Ovary (tissue), 9 donors: ENCODE data around the gene ARHGAP21. TPM values are rescaled to one million over a fixed set of nuclear protein-coding genes. Genes with fewer than 3 reads are reported as not detected.
"Not testable (repeated sequence)": the region's sequence is repeated elsewhere in the genome, so short reads cannot be mapped to it uniquely, and the experiment has no call there.

Experiments used
- DNase-seq, 5 donors: peaks; one replicate each; pipeline ENCODE4 v3.0.0-alpha.2; 2019 to 2020
- H3K27ac ChIP-seq, 2 donors: fragments of 200-600 bp; one replicate each; pipeline versions ENCODE4 v1.5.1 to v1.8.0; 2019 to 2022
- H3K27me3 ChIP-seq: fragments of 200-600 bp; one replicate; pipeline ENCODE4 v1.8.0; 2022
- H3K36me3 ChIP-seq: fragments of 200-600 bp; sonication (generic); one replicate; pipeline ENCODE4 v1.5.1; 2019
- H3K4me1 ChIP-seq: one replicate; pipeline ENCODE4 v1.8.1; 2013; ENCODE audit warnings: mild to moderate bottlenecking, moderate library complexity; ENCODE audit not compliant: insufficient read depth
- H3K4me3 ChIP-seq: fragments of 200-600 bp; sonication (generic); one replicate; pipeline ENCODE4 v1.5.1; 2017
- H3K9me3 ChIP-seq, 2 donors: fragments of 200-600 bp in 1 of 2; sonication (generic) in 1 of 2; one replicate each; pipeline versions ENCODE4 v1.5.1 to v1.8.1; 2013 to 2019; ENCODE audit warnings: mild to moderate bottlenecking in 1 of 2, moderate library complexity in 1 of 2
- EP300 ChIP-seq: sonication (generic); formaldehyde crosslinking; IDR thresholded peaks from one replicate; pipeline ENCODE4 v1.6.1; 2017; ENCODE audit warnings: antibody characterized with exemption
- POLR2A ChIP-seq: fragments of 450-650 bp; IDR thresholded peaks from one replicate; pipeline ENCODE4 v1.6.1; 2017; ENCODE audit warnings: antibody characterized with exemption, mild to moderate bottlenecking, moderate library complexity
- WGBS, 3 donors: extraction: QIAGEN DNeasy Blood & Tissue Kit in 1 of 3; methylation state at CpG; one replicate each; pipeline versions ENCODE4 v1.1.5 to v1.1.7; 2013 to 2017; 5-methylcytosine and 5-hydroxymethylcytosine counted together
- intact Hi-C, 4 donors: fragments of 100-400 bp; cut with DNase I; formaldehyde crosslinking; loops; one replicate each; pipeline versions ENCODE4 v1.11.0 to v1.15.1; 2022 to 2023
- polyA plus RNA-seq, 2 donors: library from polyadenylated mRNA; stranded (reverse); fragments of 200-250 nt in 1 of 2; fragments of 350-450 nt in 1 of 2; fragmentation: Illumina TruSeq in 1 of 2; extraction: RNeasy Lipid Tissue Mini Kit (QIAGEN cat#74804) in 1 of 2; gene quantifications; one replicate each; pipeline ENCODE4 v1.2.3, GENCODE V29; 2013 to 2014
- total RNA-seq, 7 donors: library from RNA; depleted of rRNA in 2 of 7; stranded (reverse); fragments of >200 nt in 2 of 7; fragmentation: NEBNext Ultra II Directional in 3 of 7; extraction: Animal tissue kit (Norgen Biotek cat#: 25700) in 3 of 7; gene quantifications; one replicate each; pipeline versions ENCODE4 v1.1.0 to v1.2.4, GENCODE V29; 2016 to 2023
- TF ChIP-seq, protein P1 (sequence below), 3 donors: fragments of 450-650 bp in 2 of 3; fragments of 200-600 bp in 1 of 3; IDR thresholded peaks; one replicate each; pipeline versions ENCODE4 v1.5.1 to v1.8.0; 2016 to 2022; ENCODE audit warnings: antibody characterized with exemption in 3 of 3, mild to moderate bottlenecking in 1 of 3
- donor health status: DM: no; HTN: no; CAD: no; lungs with moderate emphysema.
- donor health status: DM: no; HTN: no; CAD: no.
- donor health status: Bipolar disorder and iron deficiency.
- donor health status: DM: yes; HTN: yes; CAD: no.
- donor health status: DM: no; HTN: no; CAD: no.
- donor health status: DM: yes; HTN: yes; CAD: no.

ARHGAP21 gene
- total and polyA plus RNA-seq, 9 donors: 36.3 to 166 (median 82.6) TPM

DNA sequence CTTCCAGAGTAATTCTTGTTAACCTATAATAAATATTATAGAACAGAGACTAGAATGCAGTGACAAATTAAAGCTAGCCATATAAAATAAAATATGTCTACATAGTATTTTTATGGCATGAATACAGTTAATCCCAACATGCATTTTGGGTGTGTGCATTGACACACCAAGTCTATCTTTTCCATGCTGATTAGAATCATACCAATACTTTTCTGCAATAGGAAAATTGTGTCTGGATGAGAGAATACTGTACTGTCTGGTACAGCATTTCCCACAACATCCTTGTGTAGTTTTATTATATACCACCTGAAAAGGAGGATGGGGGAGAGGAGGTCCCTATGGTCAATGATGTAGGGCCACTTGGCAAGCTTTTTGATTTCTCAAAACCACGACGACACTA is 100.3 kb downstream of the ARHGAP21 start:
- no peak for DNase-seq
- H3K4me3 ChIP-seq: no peak overlapping the region
- no peaks in the 10 kb centered on the region for H3K9me3 ChIP-seq
- no peaks in the 10 kb centered on the region for H3K27me3 ChIP-seq
- H3K4me1 ChIP-seq: no peaks in the 10 kb centered on the region
- no peak for TF ChIP-seq EP300
- TF ChIP-seq POLR2A: no peak
- TF ChIP-seq, protein P1, sequence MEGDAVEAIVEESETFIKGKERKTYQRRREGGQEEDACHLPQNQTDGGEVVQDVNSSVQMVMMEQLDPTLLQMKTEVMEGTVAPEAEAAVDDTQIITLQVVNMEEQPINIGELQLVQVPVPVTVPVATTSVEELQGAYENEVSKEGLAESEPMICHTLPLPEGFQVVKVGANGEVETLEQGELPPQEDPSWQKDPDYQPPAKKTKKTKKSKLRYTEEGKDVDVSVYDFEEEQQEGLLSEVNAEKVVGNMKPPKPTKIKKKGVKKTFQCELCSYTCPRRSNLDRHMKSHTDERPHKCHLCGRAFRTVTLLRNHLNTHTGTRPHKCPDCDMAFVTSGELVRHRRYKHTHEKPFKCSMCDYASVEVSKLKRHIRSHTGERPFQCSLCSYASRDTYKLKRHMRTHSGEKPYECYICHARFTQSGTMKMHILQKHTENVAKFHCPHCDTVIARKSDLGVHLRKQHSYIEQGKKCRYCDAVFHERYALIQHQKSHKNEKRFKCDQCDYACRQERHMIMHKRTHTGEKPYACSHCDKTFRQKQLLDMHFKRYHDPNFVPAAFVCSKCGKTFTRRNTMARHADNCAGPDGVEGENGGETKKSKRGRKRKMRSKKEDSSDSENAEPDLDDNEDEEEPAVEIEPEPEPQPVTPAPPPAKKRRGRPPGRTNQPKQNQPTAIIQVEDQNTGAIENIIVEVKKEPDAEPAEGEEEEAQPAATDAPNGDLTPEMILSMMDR (IDR thresholded peaks at IDR 0.05): no peak
- no peaks in the 10 kb centered on the region for H3K36me3 ChIP-seq
- no peak overlapping the region for H3K27ac ChIP-seq
- intact Hi-C loops: no loop called here
- WGBS, 3 donors: 80 to 85% (median 82%) methylated on average over 2 of the region's 2 CpGs

DNA sequence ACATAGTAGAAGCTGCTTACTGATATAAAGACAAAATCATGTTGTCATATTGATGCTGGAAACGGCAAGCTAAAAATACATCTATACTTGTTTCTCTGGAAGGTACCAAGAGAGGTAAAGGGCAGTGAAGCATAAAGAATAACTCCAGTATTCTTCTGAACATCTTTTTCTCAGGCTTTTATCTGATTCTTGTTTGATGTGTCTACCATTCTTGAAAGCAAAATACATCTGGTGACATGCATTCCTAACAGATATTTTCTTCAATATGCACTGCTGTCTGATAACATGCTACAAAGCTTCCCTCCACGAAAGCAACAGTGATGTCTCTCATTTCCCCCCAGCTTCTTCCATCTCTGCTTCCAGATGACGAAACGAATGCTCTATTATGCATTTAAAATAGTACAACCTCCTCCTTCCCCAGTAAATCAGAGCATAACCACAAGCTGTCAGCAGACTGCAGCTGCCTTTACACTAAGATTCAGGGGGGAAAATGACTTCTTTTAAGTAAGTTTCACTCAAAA is 100.8 kb downstream of the ARHGAP21 start:
- WGBS, 3 donors: 7 to 16% (median 9%) methylated on average over 4 of the region's 4 CpGs
- Histone ChIP-seq H3K36me3 (no peaks in the 10 kb centered on the region), H3K9me3 (no peaks in the 10 kb centered on the region), H3K4me3 (no peak overlapping the region), H3K27me3 (no peaks in the 10 kb centered on the region), H3K4me1 (no peaks in the 10 kb centered on the region), H3K27ac (no peak overlapping the region)
- TF ChIP-seq, protein P1 (IDR thresholded peaks at IDR 0.05): no peak
- no peak for TF ChIP-seq POLR2A
- TF ChIP-seq EP300: no peak
- no peak for DNase-seq
- intact Hi-C loops: no loop called here

DNA sequence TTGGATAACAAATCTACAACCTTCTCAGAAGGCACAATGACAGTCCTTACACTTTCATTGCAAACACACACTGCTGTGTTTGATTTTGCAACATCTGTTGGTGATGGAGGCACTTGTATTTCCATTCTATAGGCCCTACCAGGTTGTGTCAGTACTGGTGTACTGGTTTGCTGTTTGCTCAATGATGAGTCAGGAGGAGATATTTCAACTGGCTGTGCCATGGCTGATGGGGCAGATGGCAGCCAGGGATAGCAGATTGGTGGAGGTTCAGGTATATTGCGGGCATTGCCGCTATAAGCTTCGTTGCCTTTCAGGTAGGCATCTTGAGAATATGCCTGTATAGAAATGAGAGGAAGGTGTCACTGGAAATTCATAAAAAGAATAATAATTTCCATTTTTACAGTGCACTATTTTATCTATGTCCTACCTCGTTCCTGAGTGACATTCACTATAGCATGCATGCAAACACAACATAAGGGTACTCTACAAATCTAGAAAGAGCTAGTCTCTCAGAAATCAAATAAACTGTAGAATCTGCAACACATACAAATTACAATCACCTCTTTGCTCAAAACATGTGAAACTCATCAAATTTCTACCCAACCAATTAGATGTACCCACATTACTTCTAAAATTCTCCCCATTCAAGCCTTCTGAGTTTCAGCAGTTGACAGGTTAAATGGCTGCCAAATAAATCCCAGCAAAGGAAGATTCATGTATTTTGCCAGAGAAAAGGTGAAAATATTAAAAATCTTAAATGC is 102.5 kb downstream of the ARHGAP21 start:
- H3K4me1 ChIP-seq, DNase-seq, H3K9me3 ChIP-seq, H3K4me3 ChIP-seq, intact Hi-C loops, H3K27me3 ChIP-seq, H3K27ac ChIP-seq, H3K36me3 ChIP-seq: not testable (repeated sequence)
- WGBS, 3 donors: 92 to 95% (median 94%) methylated on average over 4 of the region's 4 CpGs

DNA sequence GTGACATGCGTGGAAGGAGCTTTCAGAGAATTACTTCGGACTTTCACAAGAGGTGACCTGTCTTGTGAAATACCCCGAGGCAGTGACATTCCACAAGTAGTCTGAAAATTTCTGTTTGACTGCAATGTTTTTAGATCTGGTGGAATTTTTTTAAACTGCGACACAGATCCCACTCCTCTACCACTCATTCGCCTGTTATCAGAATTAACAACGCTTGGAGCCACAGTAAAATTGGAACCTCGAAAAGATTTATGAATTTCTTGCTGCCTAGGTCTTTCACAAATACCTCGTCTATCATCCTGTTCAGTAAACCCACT is 103.7 kb downstream of the ARHGAP21 start:
- intact Hi-C loops, H3K27me3 ChIP-seq, DNase-seq, H3K27ac ChIP-seq, H3K4me1 ChIP-seq, H3K9me3 ChIP-seq, H3K36me3 ChIP-seq, H3K4me3 ChIP-seq: not testable (repeated sequence)
- WGBS, 3 donors: 87 to 91% (median 89%) methylated on average over 8 of the region's 8 CpGs

DNA sequence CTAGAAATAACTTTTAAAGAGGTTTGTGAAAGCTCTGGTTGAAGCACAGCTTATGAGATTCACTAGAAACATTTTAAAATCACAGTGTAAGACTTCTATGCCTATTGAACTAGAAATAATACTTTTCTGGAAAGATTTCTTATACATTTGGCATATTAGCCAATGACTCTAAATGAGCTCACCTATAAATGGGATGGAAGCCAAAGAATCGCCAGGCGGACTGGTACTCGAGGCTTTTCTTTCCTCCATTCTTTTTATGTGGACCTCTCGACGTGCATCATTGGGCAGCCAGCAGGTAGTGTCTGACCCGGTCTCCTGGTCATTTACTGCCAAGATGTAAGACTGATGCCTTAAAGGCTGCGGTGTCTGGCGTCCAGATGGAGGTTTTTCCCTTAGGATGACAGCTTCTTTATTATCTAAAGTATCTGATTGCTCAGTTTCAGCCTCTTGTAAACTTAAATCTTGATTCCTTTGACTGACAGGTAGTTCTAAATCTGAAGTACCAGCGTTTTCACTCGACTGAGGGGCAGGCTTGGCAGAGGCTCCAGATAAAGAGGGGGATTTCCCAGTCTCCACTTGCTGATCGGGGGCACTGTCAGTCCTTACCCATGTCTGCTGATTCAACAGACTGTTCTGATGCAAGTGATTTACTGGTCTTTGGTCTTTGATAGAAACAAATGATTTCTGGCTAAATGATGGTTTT is 104.2 kb downstream of the ARHGAP21 start:
- WGBS, 3 donors: 78 to 81% (median 80%) methylated on average over 11 of the region's 11 CpGs
- DNase-seq, H3K9me3 ChIP-seq, H3K4me1 ChIP-seq, intact Hi-C loops, H3K27me3 ChIP-seq, H3K36me3 ChIP-seq, H3K4me3 ChIP-seq, H3K27ac ChIP-seq: not testable (repeated sequence)

DNA sequence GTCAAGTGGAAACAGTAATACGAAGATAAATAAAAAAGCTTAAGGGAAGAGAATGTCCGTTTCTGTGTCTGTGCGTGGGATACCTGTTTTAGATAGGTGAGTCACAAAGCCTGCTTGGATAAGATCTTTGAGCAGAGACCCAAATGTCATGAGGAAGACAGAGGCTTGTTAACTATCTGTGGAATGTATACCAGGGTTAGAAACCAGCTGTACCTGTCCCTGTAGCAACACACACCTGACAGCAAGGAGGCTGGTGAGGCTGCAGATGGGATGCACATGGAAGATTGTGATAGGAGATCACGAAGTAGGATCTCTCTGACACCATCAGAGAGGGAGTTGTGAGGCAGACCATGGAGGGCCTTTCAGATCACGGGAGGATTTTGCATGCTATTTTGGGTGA is 105.3 kb downstream of the ARHGAP21 start:
- no peak for DNase-seq
- Histone ChIP-seq H3K9me3 (no peaks in the 10 kb centered on the region), H3K4me1 (no peaks in the 10 kb centered on the region), H3K27me3 (no peaks in the 10 kb centered on the region), H3K27ac (no peak overlapping the region), H3K36me3 (no peaks in the 10 kb centered on the region), H3K4me3 (no peak overlapping the region)
- 70 to 86% (median 76%) methylated on average over 5 of the region's 5 CpGs for WGBS, 3 donors
- TF ChIP-seq, protein P1 (IDR thresholded peaks at IDR 0.05): no peak
- TF ChIP-seq EP300 (no peak), POLR2A (no peak)
- intact Hi-C loops: no loop called here
